ENCODE measurements around the gene ASMTL.

- TF ChIP-seq CTCF (IDR thresholded peaks at IDR 0.05; ENCODE audit: insufficient read depth, low read length) (no peak), SPI1 (IDR thresholded peaks at IDR 0.05; ENCODE audit: borderline replicate concordance, low read depth) (no peak)
These were observed 84.4 kb downstream of the ASMTL start for GRCh38 chrX:1368385-1368698.

Measured in HL-60 (cell line).